HT-29 (cell line): Measurements from ENCODE around the gene PROCA1. TPM values are rescaled to one million over a fixed set of nuclear protein-coding genes. Genes with fewer than 3 reads are reported as not detected.
A peak's percentile ranks its signal among the peaks of the same experiment; 100 is the strongest.
"Not testable (repeated sequence)": the region's sequence is repeated elsewhere in the genome, so short reads cannot be mapped to it uniquely, and the experiment has no call there.

ENCODE experiments used
- DNase-seq: peaks from one replicate; pipeline ENCODE4 v3.0.0-alpha.2; 2015; ENCODE audit warnings: low spot score
- total RNA-seq: library from RNA; depleted of rRNA; stranded (reverse); fragments of >200 nt; shearing (Covaris generic); gene quantifications from 2 replicates; pipeline ENCODE4 v1.2.3, GENCODE V29; 2014

The PROCA1 gene
- total RNA-seq, 1 experiment from 2014 or later = 3.8 TPM

DNA sequence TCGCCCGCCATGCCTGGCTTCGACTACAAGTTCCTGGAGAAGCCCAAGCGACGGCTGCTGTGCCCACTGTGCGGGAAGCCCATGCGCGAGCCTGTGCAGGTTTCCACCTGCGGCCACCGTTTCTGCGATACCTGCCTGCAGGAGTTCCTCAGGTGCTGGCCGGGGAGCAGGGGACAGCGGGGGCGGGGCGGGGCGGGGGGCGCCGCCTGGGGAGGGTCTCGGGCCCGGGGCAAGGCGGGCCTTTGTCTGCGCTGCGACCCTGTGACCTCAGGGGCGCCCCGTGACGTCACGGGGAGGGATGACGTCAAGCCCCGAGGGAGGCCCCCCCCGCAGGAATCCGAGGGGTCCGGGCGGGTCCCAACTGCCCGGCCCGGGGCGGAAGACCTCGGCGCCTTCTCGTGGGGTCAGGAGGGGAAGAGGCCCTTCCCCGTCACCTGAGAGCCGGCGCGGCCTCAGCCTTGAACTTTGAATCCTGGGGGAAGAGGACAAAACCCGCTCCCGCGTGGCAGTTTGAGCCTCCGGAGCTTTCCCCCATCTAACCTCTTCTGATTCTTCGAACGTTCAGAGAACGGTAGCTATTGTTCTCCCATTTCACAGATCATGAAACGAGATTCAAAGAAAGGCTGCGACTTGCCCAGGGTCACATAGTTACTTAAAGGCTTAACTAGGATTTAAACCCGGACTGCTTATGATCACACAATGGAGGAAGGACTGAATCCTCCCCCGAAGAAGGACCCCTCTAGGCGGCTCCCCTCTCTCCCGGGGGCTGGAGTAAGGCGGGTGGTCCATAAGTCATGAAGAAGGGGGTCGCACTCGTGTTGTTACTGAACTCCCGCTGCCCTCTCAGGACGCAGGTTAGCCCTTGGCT, 32.6 kb upstream of the PROCA1 start:
- DNase-seq = peak; percentile 61

DNA sequence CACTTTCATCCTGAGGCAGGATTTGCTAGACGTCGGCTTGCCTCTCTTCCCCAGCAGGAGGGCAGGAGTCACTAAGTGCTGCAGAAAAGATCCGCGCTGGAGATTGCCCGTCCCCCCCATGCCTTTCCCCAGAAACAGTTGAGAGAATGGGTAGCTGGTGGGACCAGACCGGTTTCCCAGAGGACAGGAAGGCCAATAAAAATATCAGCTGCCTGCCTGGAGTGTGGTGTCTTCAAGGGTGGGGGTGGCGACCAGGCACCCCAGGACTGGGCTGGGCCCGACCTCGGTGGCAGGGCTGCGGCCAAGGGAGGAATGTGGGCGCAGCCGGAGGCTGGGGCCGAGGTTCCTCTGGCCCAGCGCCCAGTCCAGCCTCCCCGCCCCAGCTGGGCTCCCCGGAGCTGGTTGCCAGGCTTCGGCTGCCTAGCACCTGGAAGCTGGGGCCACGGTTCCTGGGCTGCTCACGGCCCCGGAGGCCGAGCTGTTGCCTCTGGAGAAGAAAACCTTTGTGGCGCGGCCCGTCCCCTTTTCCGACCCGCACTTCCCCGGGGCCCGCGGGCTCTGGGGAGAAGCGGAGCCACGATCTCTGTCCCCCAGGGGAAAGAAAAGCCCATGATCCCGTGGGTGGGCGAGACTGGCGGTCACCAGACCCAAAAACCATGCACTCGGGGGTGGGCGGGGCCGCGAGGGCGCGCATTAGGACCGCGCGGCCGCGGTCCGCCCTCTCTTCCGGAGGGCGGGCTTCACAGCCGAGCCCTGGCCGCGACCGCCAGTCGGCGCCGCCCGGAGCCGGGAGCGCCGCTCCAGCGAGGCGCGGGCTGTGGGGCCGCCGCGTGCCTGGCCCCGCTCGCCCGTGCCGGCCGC, 31.8 kb upstream of the PROCA1 start, which contains the start of gene TRAF4:
TRAF4 (plus strand) TSS at position 769 of the 861 bp plus-strand sequence. CDS start 102 bp downstream, outside the sequence.
- peak; percentile 98 for DNase-seq

GRCh38 chr17:28741358-28742349, 30.0 kb upstream of the PROCA1 start:
- no peak for DNase-seq

DNA sequence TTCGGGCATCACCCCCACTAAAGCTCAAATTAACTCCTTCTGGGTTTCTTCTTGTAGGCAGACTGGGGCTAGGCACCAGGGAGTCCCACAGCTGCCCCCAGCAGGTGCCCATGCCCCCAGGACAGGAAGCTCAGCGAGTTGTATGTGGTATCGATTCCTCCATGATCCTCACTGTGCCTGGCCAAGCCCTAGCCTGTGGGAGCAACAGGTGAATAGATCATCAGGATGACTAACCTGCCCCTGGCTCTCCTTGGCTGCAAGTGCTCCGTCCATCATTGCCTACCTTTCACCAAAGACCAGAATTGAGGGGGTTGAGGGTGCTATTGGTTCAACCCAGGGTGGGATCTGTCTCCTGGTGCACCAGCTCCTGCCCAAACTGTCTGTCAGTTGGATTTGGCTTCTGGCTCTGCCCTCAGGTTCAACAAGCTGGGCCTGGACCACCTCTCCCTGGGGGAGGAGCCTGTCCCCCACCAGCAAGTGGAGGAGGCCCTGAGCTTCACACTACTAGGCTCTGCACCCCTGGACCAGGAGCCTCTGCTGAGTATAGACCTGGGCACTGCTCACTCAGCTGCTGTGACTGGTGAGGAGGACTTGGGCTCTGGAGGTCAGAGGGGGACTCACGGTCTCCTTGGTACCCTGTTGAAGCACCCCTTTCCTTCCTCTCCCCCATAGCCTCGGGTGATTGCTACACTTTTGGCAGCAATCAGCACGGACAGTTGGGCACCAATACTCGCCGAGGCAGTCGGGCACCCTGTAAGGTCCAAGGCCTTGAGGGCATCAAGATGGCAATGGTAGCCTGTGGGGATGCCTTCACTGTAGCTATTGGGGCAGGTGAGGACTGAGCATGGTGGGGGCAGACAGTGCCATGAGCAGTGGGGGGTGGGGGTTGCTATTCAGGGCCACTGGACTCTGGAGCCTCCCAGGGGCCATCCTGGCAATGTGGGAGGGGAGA, 29.0 kb upstream of the PROCA1 start:
- DNase-seq = no peak

DNA sequence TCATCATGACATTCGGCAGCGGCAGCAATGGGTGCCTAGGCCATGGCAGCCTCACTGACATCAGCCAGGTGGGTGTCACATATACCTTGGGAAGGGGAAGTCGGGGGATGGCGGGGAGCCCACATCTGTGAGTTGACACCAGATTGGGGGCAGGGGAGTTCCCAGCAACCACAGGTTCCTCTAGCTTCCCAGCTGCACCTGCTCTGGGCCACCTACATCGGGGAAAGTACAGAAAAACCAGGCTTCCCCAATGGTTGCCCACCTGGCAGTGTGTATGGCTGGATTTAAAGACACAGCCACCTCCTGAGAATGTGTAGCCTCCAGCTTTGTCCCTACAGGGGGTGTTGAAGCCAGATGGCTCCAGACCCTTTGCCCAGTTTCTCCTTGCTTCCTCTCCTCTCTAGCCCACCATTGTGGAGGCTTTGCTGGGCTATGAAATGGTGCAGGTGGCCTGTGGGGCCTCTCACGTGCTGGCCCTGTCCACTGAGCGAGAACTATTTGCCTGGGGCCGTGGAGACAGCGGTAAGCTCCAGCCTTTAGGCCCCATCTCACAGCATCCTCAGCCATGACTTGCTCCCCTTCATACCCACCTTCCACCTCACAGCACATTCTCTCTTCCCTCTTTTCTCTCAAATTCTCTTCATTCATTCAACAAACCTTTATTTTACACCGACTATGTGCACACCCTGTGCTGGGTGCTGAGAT, 27.1 kb upstream of the PROCA1 start:
- no peak for DNase-seq

GRCh38 chr17:28737770-28738679, 26.3 kb upstream of the PROCA1 start:
- no peak for DNase-seq

DNA sequence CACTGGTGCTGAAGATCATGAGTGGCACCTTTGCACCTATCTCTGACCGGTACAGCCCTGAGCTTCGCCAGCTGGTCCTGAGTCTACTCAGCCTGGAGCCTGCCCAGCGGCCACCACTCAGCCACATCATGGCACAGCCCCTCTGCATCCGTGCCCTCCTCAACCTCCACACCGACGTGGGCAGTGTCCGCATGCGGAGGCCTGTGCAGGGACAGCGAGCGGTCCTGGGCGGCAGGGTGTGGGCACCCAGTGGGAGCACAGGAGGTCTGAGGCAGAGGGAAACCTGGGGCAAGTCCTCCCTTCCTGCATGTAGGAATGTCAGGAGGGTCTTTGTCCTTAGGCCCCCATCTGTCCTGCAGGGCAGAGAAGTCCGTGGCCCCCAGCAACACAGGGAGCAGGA, 25.6 kb upstream of the PROCA1 start:
- no peak for DNase-seq

DNA sequence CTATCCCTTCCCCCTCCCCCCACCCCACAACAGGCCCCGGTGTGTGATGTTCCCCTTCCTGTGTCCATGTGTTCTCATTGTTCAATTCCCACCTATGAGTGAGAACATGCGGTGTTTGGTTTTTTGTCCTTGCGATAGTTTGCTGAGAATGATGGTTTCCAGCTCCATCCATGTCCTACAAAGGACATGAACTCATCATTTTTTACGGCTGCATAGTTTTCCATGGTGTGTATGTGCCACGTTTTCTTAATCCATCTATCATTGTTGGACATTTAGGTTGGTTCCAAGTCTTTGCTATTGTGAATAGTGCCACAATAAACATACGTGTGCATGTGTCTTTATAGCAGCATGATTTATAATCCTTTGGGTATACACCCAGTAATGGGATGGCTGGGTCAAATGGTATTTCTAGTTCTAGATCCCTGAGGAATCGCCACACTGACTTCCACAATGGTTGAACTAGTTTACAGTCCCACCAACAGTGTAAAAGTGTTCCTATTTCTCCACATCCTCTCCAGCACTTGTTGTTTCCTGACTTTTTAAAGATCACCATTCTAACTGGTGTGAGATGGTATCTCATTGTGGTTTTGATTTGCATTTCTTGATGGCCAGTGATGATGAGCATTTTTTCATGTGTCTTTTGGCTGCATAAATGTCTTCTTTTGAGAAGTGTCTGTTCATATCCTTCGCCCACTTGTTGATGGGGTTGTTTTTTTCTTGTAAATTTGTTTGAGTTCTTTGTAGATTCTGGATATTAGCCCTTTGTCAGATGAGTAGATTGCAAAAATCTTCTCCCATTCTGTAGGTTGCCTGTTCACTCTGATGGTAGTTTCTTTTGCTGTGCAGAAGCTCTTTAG, 24.5 kb upstream of the PROCA1 start:
- not testable (repeated sequence) for DNase-seq

DNA sequence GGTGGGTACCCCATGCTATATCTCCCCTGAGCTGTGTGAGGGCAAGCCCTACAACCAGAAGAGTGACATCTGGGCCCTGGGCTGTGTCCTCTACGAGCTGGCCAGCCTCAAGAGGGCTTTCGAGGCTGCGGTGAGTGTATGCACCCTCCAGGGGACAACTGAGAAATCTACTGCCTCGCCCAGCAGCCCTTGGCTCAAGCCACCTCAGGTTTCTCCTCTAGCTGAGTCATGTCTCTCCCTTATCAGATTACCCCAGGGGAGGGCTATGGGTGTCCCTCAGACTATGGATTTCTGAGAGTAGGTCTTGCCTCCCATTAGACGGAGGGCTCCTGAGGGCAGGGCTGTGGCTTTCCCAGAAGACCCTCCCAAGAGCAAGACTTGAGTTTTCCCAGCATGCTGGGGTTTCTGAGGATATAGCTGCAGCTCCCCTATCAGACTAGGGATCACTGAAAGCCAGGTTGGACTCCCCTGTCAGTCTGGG, 23.6 kb upstream of the PROCA1 start:
- DNase-seq = no peak

DNA sequence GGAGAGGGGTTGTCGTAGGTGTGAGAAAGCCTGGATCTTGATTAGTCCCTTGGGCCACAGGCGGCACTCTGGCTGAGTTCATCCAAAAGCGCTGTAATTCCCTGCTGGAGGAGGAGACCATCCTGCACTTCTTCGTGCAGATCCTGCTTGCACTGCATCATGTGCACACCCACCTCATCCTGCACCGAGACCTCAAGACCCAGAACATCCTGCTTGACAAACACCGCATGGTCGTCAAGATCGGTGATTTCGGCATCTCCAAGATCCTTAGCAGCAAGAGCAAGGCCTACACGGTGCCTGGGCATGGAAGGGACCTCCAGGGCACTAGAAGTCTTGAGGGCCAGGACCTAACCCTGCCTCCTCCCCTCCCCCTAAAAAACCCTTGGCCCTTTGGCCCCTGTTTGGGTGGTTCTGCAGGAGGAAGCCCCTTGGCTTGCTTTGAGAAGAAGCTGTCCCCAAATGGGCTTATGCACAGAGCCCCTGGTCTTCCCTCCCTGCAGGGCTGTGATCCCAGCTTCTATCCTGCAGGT, 23.1 kb upstream of the PROCA1 start:
- DNase-seq = no peak

DNA sequence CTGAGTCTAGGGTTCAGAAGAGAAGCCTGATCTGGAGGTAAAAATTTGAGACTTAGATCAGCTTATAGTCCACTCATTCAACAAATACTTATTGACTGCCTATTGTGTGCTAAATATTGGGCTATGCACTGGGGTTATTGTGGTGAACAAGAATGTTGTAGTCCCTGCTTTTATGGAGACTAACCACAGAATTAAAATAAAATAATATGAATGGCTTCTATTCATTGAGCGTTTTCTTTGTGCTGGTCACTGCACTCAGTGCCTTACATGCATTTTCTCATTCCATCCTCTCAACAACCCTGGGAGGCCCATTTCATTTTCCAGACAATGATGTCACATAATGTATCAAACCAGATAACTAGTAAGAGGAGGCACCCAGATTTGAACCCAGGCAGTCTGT, 21.7 kb upstream of the PROCA1 start:
- no peak for DNase-seq

- no peak for DNase-seq
Observed at GRCh38 chr17:28729950-28730330, 18.3 kb upstream of the PROCA1 start.

DNA sequence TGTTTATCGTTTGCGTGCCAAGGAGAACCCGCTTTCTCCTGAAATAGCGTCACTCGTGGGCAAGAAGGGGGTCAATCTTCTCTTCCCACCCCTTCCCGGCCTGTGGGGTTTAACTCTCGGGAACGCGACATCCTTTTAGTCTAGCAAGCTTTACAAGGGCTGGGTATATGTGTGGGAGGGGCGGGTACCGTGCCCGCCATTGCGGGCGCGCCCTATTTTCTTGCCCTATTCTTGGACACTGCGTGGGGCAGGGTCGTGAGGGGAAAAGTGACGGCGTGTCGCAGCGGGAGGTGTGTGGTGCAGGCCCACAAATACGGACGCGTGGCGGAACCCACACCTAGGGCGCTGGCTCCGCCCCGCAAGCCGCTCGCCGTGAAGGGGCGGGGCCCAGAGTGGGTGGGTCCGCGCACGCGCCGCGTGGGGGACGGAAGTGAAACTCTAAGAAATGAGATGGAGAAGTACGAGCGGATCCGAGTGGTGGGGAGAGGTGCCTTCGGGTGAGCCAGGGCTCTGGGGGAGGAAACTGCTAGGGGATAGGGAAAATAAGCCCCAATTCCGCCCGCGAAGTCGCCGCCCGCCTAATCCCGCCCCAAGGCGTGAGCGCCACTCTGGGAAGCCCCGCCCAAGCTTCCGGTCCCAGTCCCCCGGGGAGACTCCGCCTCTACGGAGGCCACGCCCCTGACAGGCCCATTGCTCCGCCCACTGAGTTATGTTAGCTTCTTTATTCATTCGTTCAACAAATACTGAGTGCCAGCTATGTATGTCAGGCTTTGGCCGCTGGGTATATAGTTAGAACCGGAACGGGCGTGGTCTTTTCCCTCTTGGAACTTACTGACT, 16.9 kb upstream of the PROCA1 start, which contains the start of gene NEK8:
NEK8 (plus strand) TSS at position 425 of the 837 bp plus-strand sequence; CDS start at position 451, 26 bp downstream.
- peak; percentile 99 for DNase-seq

DNA sequence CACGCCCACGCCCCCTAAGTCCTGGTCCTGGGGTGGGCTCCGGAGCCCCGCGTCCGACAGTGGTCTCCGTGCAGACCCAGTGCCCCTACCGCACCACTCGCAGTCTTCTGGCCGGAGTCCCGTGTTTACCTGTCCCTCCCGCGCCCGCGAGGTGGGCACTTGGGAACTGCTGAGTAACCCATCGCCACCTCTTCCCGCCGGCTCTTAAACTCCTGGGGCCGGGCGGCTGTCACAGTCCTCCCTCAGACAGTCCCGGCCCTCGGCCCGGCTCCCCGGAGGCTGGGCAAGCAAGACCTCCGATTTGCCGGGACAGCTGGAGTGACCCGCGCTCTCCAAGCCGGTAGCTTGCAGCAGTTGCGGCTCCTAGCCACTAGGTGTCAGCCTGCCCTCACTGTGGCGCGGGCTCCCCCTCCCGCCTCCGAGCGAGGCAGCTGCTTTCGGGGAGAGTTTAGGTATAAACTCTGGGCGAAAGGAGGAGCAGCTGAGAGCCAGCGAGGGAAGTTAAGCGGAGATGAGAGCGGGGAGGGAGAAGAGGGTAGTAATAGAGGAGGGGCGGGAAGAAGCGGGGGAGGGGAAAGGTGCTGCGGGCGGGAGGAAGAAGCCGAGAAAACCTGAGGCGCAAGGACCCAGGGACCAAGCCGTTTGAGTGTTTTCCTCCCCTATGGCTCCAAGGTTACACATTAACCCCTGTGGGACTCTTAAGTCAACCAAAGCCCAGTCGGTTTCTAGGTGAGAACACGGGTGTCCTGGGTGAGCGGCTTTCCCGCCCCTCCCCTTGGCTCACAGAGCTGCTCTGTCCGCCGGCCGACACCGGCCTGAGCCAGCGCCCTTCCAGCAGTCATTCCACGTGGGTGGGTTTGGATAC, 15.2 kb upstream of the PROCA1 start:
- peak; percentile 98 for DNase-seq

DNA sequence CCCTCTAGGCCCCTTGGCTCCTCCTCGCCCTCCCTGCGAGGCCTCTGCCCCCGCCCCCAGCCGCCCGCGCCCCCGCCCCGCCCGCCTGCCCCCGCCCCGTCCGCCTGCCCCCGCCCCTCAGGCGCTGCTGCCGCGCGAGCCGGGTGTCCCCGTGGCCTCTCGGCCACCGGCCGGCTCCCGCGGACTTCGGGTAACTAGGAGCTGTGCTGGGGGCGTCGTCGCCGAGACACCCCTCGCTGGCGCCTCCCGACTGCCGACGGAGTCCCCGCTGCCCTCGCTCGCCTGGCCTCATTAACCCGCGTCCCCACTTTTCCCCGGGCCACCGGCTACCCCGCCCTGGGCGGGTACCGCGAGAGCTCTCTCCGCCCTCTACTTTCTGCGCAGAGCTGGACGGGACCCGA, 14.5 kb upstream of the PROCA1 start, which contains the start of gene TLCD1:
TLCD1 (minus strand) TSS at position 8 of the 401 bp plus-strand sequence. CDS start 136 bp downstream, outside the sequence.
- peak; percentile 66 for DNase-seq
